ENCODE measurements around the gene GABRQ.

GABRQ gene

GRCh38 chrX:152637649-152638442 is at the start of gene GABRQ:
TSS of gene GABRQ (plus strand) at chrX:152637895. CDS start at chrX:152638203, 308 bp downstream.
- DNase-seq (ENCODE audit: low spot score) (no peak), FAIRE-seq (no peak)

- DNase-seq (ENCODE audit: low spot score) (no peak), FAIRE-seq (no peak)
These were observed 49.5 kb upstream of the GABRQ start for GRCh38 chrX:152588206-152588605.

GRCh38 chrX:152600853-152601633 is 36.7 kb upstream of the GABRQ start:
- FAIRE-seq (no peak), DNase-seq (ENCODE audit: low spot score) (no peak)

- no peak for DNase-seq (ENCODE audit: low spot score)
- FAIRE-seq, result no peak
These were observed 35.7 kb upstream of the GABRQ start for GRCh38 chrX:152601848-152602616.

GRCh38 chrX:152614791-152615190 is 22.9 kb upstream of the GABRQ start:
- no peak for DNase-seq (ENCODE audit: low spot score)
- FAIRE-seq, result no peak

GRCh38 chrX:152619897-152620296 is 17.8 kb upstream of the GABRQ start:
- no peak for DNase-seq (ENCODE audit: low spot score)
- no peak for FAIRE-seq

- FAIRE-seq (no peak), DNase-seq (ENCODE audit: low spot score) (peak; percentile 9)
These were observed 5.1 kb upstream of the GABRQ start for GRCh38 chrX:152632445-152633097.

GRCh38 chrX:152635941-152636340 is 1.8 kb upstream of the GABRQ start:
- DNase-seq (ENCODE audit: low spot score) (peak; percentile 11), FAIRE-seq (no peak)

- DNase-seq (ENCODE audit: low spot score), result no peak
These were observed 779 bp downstream of the GABRQ start for GRCh38 chrX:152638443-152638904.

GRCh38 chrX:152639426-152639825 is 1.7 kb downstream of the GABRQ start:
- DNase-seq (ENCODE audit: low spot score), result no peak
- no peak for FAIRE-seq

More at GRCh38 chrX:152638443-152638904, 779 bp downstream of the GABRQ start:
- FAIRE-seq, result no peak

GRCh38 chrX:152640034-152640818 is 2.5 kb downstream of the GABRQ start:
- no peak for FAIRE-seq
- no peak for DNase-seq (ENCODE audit: low spot score)

GRCh38 chrX:152641256-152641875 is 3.7 kb downstream of the GABRQ start:
- DNase-seq (ENCODE audit: low spot score) (no peak), FAIRE-seq (no peak)

- no peak for FAIRE-seq
These were observed 4.3 kb downstream of the GABRQ start for GRCh38 chrX:152641996-152642395.

GRCh38 chrX:152642931-152643564 is 5.4 kb downstream of the GABRQ start:
- DNase-seq (ENCODE audit: low spot score) (no peak), FAIRE-seq (no peak)

More at GRCh38 chrX:152641996-152642395, 4.3 kb downstream of the GABRQ start:
- no peak for DNase-seq (ENCODE audit: low spot score)

- FAIRE-seq (no peak), DNase-seq (ENCODE audit: low spot score) (no peak)
These were observed 9.3 kb downstream of the GABRQ start for GRCh38 chrX:152646961-152647360.

- FAIRE-seq, result no peak
These were observed 10.3 kb downstream of the GABRQ start for GRCh38 chrX:152647978-152648377.

GRCh38 chrX:152652060-152652459 is 14.4 kb downstream of the GABRQ start:
- FAIRE-seq, result no peak

More at GRCh38 chrX:152647978-152648377, 10.3 kb downstream of the GABRQ start:
- DNase-seq (ENCODE audit: low spot score), result no peak

GRCh38 chrX:152652467-152652866 is 14.8 kb downstream of the GABRQ start:
- FAIRE-seq (no peak), DNase-seq (ENCODE audit: low spot score) (no peak)

More at GRCh38 chrX:152652060-152652459, 14.4 kb downstream of the GABRQ start:
- DNase-seq (ENCODE audit: low spot score), result no peak

- DNase-seq (ENCODE audit: low spot score) (no peak), FAIRE-seq (no peak)
These were observed 18.4 kb downstream of the GABRQ start for GRCh38 chrX:152656087-152656486.

Data from RCC 7860 (cell line).